HEK293 (cell line): Measurements from ENCODE around the gene ME3.

Source experiments
- BCL11B ChIP-seq: fragments of 450-650 bp; formaldehyde crosslinking; IDR thresholded peaks from 2 replicates; pipeline ENCODE4 v1.5.1; 2016; ENCODE audit warnings: low read depth, missing biosample characterization, missing genetic modification characterization
- CTCF ChIP-seq: fragments of 450-650 bp; formaldehyde crosslinking; IDR thresholded peaks from 2 replicates; pipeline ENCODE4 v1.5.1; 2016; ENCODE audit warnings: missing biosample characterization, missing genetic modification characterization
- MZF1 ChIP-seq: fragments of 450-650 bp; formaldehyde crosslinking; IDR thresholded peaks from 2 replicates; pipeline ENCODE4 v1.5.1; 2017; ENCODE audit warnings: missing biosample characterization, missing genetic modification characterization, borderline replicate concordance
- RBAK ChIP-seq: fragments of 450-650 bp; formaldehyde crosslinking; IDR thresholded peaks from 2 replicates; pipeline ENCODE4 v1.5.1; 2016; ENCODE audit warnings: missing biosample characterization, missing genetic modification characterization
- TRIM28 ChIP-seq: IDR thresholded peaks from 2 replicates; pipeline ENCODE4 v1.6.1; 2011; ENCODE audit warnings: low read length, control low read depth, borderline replicate concordance
- ZBTB1 ChIP-seq: fragments of 450-650 bp; formaldehyde crosslinking; IDR thresholded peaks from 2 replicates; pipeline ENCODE4 v1.5.1; 2016; ENCODE audit warnings: missing biosample characterization, missing genetic modification characterization
- ZFP3 ChIP-seq: fragments of 450-650 bp; formaldehyde crosslinking; IDR thresholded peaks from 2 replicates; pipeline ENCODE4 v1.5.1; 2016; ENCODE audit warnings: low read depth, missing biosample characterization, missing genetic modification characterization
- ZNF292 ChIP-seq: fragments of 450-650 bp; formaldehyde crosslinking; IDR thresholded peaks from 2 replicates; pipeline ENCODE4 v1.5.1; 2016; ENCODE audit warnings: low read depth, missing biosample characterization, missing genetic modification characterization, borderline replicate concordance
- ZNF513 ChIP-seq: fragments of 450-650 bp; IDR thresholded peaks from 2 replicates; pipeline ENCODE4 v1.5.1; 2018; ENCODE audit warnings: missing biosample characterization, missing genetic modification characterization
- ZNF518A ChIP-seq: fragments of 450-650 bp; formaldehyde crosslinking; conservative IDR thresholded peaks from 2 replicates; pipeline ENCODE4 v1.5.1; 2016; ENCODE audit warnings: low read depth, missing biosample characterization, missing genetic modification characterization
- ZNF707 ChIP-seq: fragments of 450-650 bp; formaldehyde crosslinking; IDR thresholded peaks from 2 replicates; pipeline ENCODE4 v1.5.1; 2016; ENCODE audit warnings: missing biosample characterization, missing genetic modification characterization
- ZNF776 ChIP-seq: fragments of 450-650 bp; formaldehyde crosslinking; IDR thresholded peaks from 2 replicates; pipeline ENCODE4 v1.5.0; 2017; ENCODE audit warnings: missing biosample characterization, missing genetic modification characterization, borderline replicate concordance

- no peak for TF ChIP-seq CTCF (tag by site-specific recombination)
- no peak for TF ChIP-seq ZNF518A (tag by site-specific recombination)
- TF ChIP-seq ZNF707 (tag by site-specific recombination): no peak
- TF ChIP-seq ZNF776: no peak
- no peak for TF ChIP-seq ZNF513 (tag by site-specific recombination)
- no peak for TF ChIP-seq ZFP3 (tag by site-specific recombination)
- no peak for TF ChIP-seq RBAK (tag by site-specific recombination)
- TF ChIP-seq BCL11B (tag by site-specific recombination): no peak
- TF ChIP-seq ZNF292 (tag by site-specific recombination): no peak
- TF ChIP-seq ZBTB1 (tag by site-specific recombination): no peak
- no peak for TF ChIP-seq MZF1 (tag by site-specific recombination)
- no peak for TF ChIP-seq TRIM28
Measured at GRCh38 chr11:86395061-86395551, 277.3 kb downstream of the ME3 start.
